ENCODE measurements around the gene DSCAML1. TPM values are rescaled to one million over a fixed set of nuclear protein-coding genes. Genes with fewer than 3 reads are reported as not detected.
A peak's percentile ranks its signal among the peaks of the same experiment; 100 is the strongest.

The DSCAML1 gene
- total and polyA plus RNA-seq, 2 experiments from 2014 or later: not detected

- H2AFZ ChIP-seq: no peak overlapping the region
- H4K20me1 ChIP-seq (ENCODE audit: insufficient read depth): no peaks in the 10 kb centered on the region
- H3K4me3 ChIP-seq: no peak overlapping the region
- in situ Hi-C loops (cut with MboI): no loop called here
- peaks cover 24% of the 10 kb centered on the region for H3K4me1 ChIP-seq (ENCODE audit: insufficient read depth)
- H3K27me3 ChIP-seq (replicated peaks; ENCODE audit: insufficient read depth): no peaks in the 10 kb centered on the region
- no peak overlapping the region for H3K4me2 ChIP-seq (ENCODE audit: unreplicated experiment)
- H3K27ac ChIP-seq: no peak overlapping the region
- H3K9me2 ChIP-seq (ENCODE audit: insufficient read depth): no peaks in the 10 kb centered on the region
- no peaks in the 10 kb centered on the region for H3K9me3 ChIP-seq (ENCODE audit: low read depth)
- TF ChIP-seq EZH2 (IDR thresholded peaks at IDR 0.05; ENCODE audit: insufficient read depth, poor library complexity, severe bottlenecking) (no peak), EZH2phosphoT487 (IDR thresholded peaks at IDR 0.05; ENCODE audit: insufficient read depth, low read depth) (no peak)
- 98 to 100% methylated on average over 8 of the region's 8 CpGs for WGBS, 2 experiments (ENCODE audit: low coverage in 1 of 2, low lambda C conversion rate in 2 of 2, missing lambda C conversion rate in 2 of 2)
- no peaks in the 10 kb centered on the region for H3K79me2 ChIP-seq (ENCODE audit: insufficient read depth)
- H3F3A ChIP-seq (ENCODE audit: insufficient read depth): peaks cover 28% of the 10 kb centered on the region
- no peak overlapping the region for H3K9ac ChIP-seq
- DNase-seq: no peak
- peaks cover 21% of the 10 kb centered on the region; the same call in 1 of the 2 replicates for H3K36me3 ChIP-seq (ENCODE audit: low read depth)
These were observed 405.8 kb downstream of the DSCAML1 start for GRCh38 chr11:117391181-117391580.

- peaks cover 24% of the 10 kb centered on the region for H3K4me1 ChIP-seq (ENCODE audit: insufficient read depth)
- H2AFZ ChIP-seq: no peak overlapping the region
- H3K27me3 ChIP-seq (replicated peaks; ENCODE audit: insufficient read depth): no peaks in the 10 kb centered on the region
- TF ChIP-seq EZH2 (IDR thresholded peaks at IDR 0.05; ENCODE audit: insufficient read depth, poor library complexity, severe bottlenecking) (no peak), EZH2phosphoT487 (IDR thresholded peaks at IDR 0.05; ENCODE audit: insufficient read depth, low read depth) (no peak)
- H3K9me3 ChIP-seq (ENCODE audit: low read depth): no peaks in the 10 kb centered on the region
- in situ Hi-C loops (cut with MboI): no loop called here
- H3K4me3 ChIP-seq: no peak overlapping the region
- H3K79me2 ChIP-seq (ENCODE audit: insufficient read depth): no peaks in the 10 kb centered on the region
- no peak for DNase-seq
- H4K20me1 ChIP-seq (ENCODE audit: insufficient read depth): no peaks in the 10 kb centered on the region
- H3K36me3 ChIP-seq (ENCODE audit: low read depth): peaks cover 21% of the 10 kb centered on the region; the same call in 1 of the 2 replicates
- no peak overlapping the region for H3K27ac ChIP-seq
- H3K9ac ChIP-seq: no peak overlapping the region
- peaks cover 28% of the 10 kb centered on the region for H3F3A ChIP-seq (ENCODE audit: insufficient read depth)
- no peak overlapping the region for H3K4me2 ChIP-seq (ENCODE audit: unreplicated experiment)
- no peaks in the 10 kb centered on the region for H3K9me2 ChIP-seq (ENCODE audit: insufficient read depth)
- WGBS, 2 experiments (ENCODE audit: low coverage in 1 of 2, low lambda C conversion rate in 2 of 2, missing lambda C conversion rate in 2 of 2): 97 to 99% methylated on average over 8 of the region's 8 CpGs
These were observed 406.3 kb downstream of the DSCAML1 start for GRCh38 chr11:117390743-117391142.

GRCh38 chr11:117387992-117388755 lies 408.8 kb downstream of the DSCAML1 start:
- Histone ChIP-seq H3K9ac (peak overlapping the region; percentile 16; the same call in 1 of the 2 replicates), H2AFZ (no peak overlapping the region), H3K9me3 (ENCODE audit: low read depth) (no peaks in the 10 kb centered on the region), H3K4me3 (no peak overlapping the region), H3K4me1 (ENCODE audit: insufficient read depth) (peaks cover 37% of the 10 kb centered on the region), H4K20me1 (ENCODE audit: insufficient read depth) (no peaks in the 10 kb centered on the region), H3K79me2 (ENCODE audit: insufficient read depth) (no peaks in the 10 kb centered on the region), H3K27ac (peak overlapping the region; percentile 33), H3K9me2 (ENCODE audit: insufficient read depth) (no peaks in the 10 kb centered on the region), H3K4me2 (ENCODE audit: unreplicated experiment) (peak overlapping the region; percentile 28), H3K27me3 (replicated peaks; ENCODE audit: insufficient read depth) (no peaks in the 10 kb centered on the region), H3F3A (ENCODE audit: insufficient read depth) (peaks cover 36% of the 10 kb centered on the region), H3K36me3 (ENCODE audit: low read depth) (peaks cover 7% of the 10 kb centered on the region; the same call in 1 of the 2 replicates)
- in situ Hi-C loops (cut with MboI): no loop called here
- DNase-seq: peak; percentile 67
- 49% methylated on average over 3 of the region's 3 CpGs for WGBS, 2 experiments (ENCODE audit: low coverage in 1 of 2, low lambda C conversion rate in 2 of 2, missing lambda C conversion rate in 2 of 2)
- TF ChIP-seq EZH2phosphoT487 (IDR thresholded peaks at IDR 0.05; ENCODE audit: insufficient read depth, low read depth) (no peak), EZH2 (IDR thresholded peaks at IDR 0.05; ENCODE audit: insufficient read depth, poor library complexity, severe bottlenecking) (no peak)

GRCh38 chr11:117385906-117386305 lies 411.1 kb downstream of the DSCAML1 start:
- H3K9me2 ChIP-seq (ENCODE audit: insufficient read depth): no peaks in the 10 kb centered on the region
- in situ Hi-C loops (cut with MboI): no loop called here
- H3K9ac ChIP-seq: no peak overlapping the region
- H4K20me1 ChIP-seq (ENCODE audit: insufficient read depth): no peaks in the 10 kb centered on the region
- no peak for DNase-seq
- WGBS, 2 experiments (ENCODE audit: low coverage in 1 of 2, low lambda C conversion rate in 2 of 2, missing lambda C conversion rate in 2 of 2): 96 to 98% methylated on average over 9 of the region's 9 CpGs
- no peak overlapping the region for H3K27ac ChIP-seq
- peaks cover 5% of the 10 kb centered on the region; the same call in 1 of the 2 replicates for H3K36me3 ChIP-seq (ENCODE audit: low read depth)
- no peaks in the 10 kb centered on the region for H3K79me2 ChIP-seq (ENCODE audit: insufficient read depth)
- no peaks in the 10 kb centered on the region for H3K27me3 ChIP-seq (replicated peaks; ENCODE audit: insufficient read depth)
- no peak overlapping the region for H3K4me2 ChIP-seq (ENCODE audit: unreplicated experiment)
- no peaks in the 10 kb centered on the region for H3K9me3 ChIP-seq (ENCODE audit: low read depth)
- peaks cover 40% of the 10 kb centered on the region for H3F3A ChIP-seq (ENCODE audit: insufficient read depth)
- H2AFZ ChIP-seq: no peak overlapping the region
- H3K4me1 ChIP-seq (ENCODE audit: insufficient read depth): peaks cover 37% of the 10 kb centered on the region
- no peak for TF ChIP-seq EZH2 (IDR thresholded peaks at IDR 0.05; ENCODE audit: insufficient read depth, poor library complexity, severe bottlenecking)
- no peak for TF ChIP-seq EZH2phosphoT487 (IDR thresholded peaks at IDR 0.05; ENCODE audit: insufficient read depth, low read depth)
- no peak overlapping the region for H3K4me3 ChIP-seq
